GM12873 (cell line): Measurements from ENCODE around the gene CDKN2AIPNL.
A peak's percentile ranks its signal among the peaks of the same experiment; 100 is the strongest.

Experiments
- CTCF ChIP-seq: IDR thresholded peaks from 2 replicates; pipeline ENCODE4 v1.5.1; 2012; ENCODE audit warnings: low read depth, mild to moderate bottlenecking, moderate library complexity, low read length, control low read depth; ENCODE audit not compliant: insufficient read depth; ENCODE audit errors: missing control alignments

Gene CDKN2AIPNL

GRCh38 chr5:134411546-134412266 is at the start of gene CDKN2AIPNL:
Gene CDKN2AIPNL (minus strand): TSS chr5:134411881. CDS start chr5:134411854, 27 bp downstream.
- peak; percentile 76 for TF ChIP-seq CTCF

GRCh38 chr5:134460551-134460950 is 48.9 kb upstream of the CDKN2AIPNL start:
- no peak for TF ChIP-seq CTCF

GRCh38 chr5:134459491-134459890 is 47.8 kb upstream of the CDKN2AIPNL start:
- no peak for TF ChIP-seq CTCF

- no peak for TF ChIP-seq CTCF
Observed at GRCh38 chr5:134459010-134459403, 47.3 kb upstream of the CDKN2AIPNL start.

GRCh38 chr5:134458234-134459009 is 46.7 kb upstream of the CDKN2AIPNL start:
- TF ChIP-seq CTCF, result no peak

- no peak for TF ChIP-seq CTCF
Observed at GRCh38 chr5:134457801-134458200, 46.1 kb upstream of the CDKN2AIPNL start.

GRCh38 chr5:134456825-134457224 is 45.1 kb upstream of the CDKN2AIPNL start:
- no peak for TF ChIP-seq CTCF
